Measurements from ENCODE around the gene AIM2.
"Not testable (repeated sequence)": the region's sequence is repeated elsewhere in the genome, so short reads cannot be mapped to it uniquely, and the experiment has no call there.

The AIM2 gene

GRCh38 chr1:159076438-159077119, at the start of gene AIM2:
Gene AIM2 (minus strand): TSS chr1:159076766. CDS start chr1:159073499, 3,267 bp downstream.
- no peak for FAIRE-seq

- no peak for FAIRE-seq
Observed at GRCh38 chr1:159123587-159123986, 47.0 kb upstream of the AIM2 start.

GRCh38 chr1:159122005-159122621, 45.5 kb upstream of the AIM2 start:
- no peak for FAIRE-seq

DNA sequence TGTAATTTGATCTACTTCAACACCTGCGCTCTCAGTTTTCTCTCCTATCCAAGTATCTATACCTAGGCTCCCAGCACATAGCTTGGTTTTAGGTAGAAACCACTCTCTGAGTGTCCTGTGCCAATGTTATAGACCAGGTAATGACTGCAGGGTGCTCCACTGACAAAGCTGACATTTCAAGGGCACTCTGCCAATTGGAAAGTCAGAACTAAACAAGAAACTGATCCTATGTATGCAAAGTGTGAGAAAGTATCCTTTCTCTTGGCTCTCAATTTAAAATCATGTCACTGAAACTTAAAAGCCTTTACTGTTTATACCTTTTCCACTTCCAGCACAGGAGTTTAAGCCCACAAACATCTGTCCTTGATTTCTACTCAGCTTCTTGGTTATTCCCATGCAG, 45.0 kb upstream of the AIM2 start:
- FAIRE-seq = no peak

GRCh38 chr1:159120317-159120716, 43.8 kb upstream of the AIM2 start:
- no peak for FAIRE-seq

GRCh38 chr1:159113596-159114433, 37.2 kb upstream of the AIM2 start:
- no peak for FAIRE-seq

DNA sequence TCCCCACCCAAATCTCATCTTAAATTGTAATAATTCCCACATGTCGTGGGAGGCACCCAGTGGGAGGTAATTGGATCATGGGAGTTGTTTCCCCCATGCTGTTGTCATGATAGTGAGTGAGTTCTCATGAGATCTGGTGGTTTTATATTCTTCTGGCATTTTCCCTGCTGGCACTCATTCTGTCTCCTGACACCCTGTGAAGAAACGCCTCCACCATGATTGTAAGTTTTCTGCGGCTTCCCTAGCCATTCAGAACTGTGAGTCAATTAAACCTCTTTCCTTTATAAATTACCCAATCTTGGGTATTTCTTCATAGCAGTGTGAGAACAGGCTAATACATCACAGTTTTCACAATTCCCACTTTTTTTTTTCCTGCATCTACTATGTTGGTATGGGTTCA, 26.5 kb upstream of the AIM2 start:
- not testable (repeated sequence) for FAIRE-seq

DNA sequence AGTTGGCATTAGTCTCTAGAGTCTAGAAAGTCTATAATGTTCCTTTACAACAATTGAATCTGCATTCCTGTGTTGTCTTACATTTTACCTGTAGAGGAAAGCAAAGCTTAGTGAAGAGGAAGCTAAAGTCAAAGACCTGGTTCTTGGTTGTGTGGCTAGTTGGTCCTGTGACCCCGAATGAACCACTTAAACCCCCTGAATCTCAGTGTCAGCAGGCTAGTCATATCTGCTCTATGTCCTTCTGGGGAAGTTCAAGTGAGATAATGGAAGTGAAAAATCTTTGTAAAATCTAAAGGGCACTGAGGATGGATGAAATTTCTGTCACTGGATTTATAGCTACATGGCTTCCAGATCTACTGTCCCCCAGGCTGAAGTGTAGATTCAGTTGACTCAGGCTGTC, 24.0 kb upstream of the AIM2 start:
- no peak for FAIRE-seq

- FAIRE-seq = no peak
Observed at GRCh38 chr1:159098596-159098995, 22.0 kb upstream of the AIM2 start.

DNA sequence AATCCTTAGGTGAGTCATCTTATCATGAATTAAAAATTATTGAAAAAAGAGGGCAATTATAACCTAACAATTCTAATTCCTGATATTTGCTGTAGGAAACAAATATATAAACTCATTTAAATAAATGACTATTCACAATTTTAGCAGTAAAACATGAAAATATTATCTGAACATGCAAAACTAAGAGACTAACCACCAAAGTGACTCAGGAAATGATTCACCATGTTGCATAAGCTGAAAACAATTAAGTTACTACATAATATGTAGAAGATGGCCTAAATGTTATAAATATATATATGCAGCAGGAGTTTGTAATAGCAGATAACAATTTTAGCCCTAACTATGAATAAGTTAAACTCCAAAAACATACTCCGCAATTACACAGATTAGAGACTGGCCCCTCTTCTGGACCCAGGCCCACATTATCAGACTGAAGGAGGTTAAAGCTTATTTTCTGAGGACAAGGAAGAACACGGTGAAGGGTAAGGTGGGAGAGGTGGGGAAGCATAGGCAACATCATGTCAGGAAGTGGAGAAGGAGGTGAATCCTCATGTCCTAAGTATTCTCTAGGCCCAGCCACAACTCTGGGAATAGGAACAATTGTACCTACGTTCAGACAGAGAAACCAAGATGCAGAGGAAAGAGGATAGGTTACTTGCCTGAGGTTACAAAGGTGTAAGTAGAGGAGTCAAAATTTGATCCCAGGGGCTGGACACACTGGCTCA, 15.6 kb upstream of the AIM2 start:
- FAIRE-seq = no peak

DNA sequence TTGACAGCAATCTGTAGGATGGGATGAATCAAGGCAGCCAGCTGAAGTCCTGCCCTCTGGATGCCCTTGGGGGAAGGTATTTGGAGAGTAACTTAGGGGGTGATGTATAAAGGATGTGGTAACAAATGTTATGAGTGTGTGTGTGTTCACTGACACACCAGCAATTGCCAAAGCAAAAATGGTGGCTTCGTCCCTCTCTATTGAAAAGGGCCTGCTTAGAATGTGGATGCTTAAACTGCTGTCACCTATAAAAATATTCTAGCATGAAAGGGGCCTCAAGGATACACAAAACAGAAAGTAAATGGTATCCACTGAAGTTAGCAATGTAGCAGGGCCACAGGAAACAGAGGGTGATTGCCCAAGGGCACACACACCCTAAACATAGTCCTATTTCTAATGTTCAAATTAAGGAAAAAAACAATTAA, 15.1 kb upstream of the AIM2 start:
- no peak for FAIRE-seq

GRCh38 chr1:159091180-159091560, 14.6 kb upstream of the AIM2 start:
- FAIRE-seq = no peak

DNA sequence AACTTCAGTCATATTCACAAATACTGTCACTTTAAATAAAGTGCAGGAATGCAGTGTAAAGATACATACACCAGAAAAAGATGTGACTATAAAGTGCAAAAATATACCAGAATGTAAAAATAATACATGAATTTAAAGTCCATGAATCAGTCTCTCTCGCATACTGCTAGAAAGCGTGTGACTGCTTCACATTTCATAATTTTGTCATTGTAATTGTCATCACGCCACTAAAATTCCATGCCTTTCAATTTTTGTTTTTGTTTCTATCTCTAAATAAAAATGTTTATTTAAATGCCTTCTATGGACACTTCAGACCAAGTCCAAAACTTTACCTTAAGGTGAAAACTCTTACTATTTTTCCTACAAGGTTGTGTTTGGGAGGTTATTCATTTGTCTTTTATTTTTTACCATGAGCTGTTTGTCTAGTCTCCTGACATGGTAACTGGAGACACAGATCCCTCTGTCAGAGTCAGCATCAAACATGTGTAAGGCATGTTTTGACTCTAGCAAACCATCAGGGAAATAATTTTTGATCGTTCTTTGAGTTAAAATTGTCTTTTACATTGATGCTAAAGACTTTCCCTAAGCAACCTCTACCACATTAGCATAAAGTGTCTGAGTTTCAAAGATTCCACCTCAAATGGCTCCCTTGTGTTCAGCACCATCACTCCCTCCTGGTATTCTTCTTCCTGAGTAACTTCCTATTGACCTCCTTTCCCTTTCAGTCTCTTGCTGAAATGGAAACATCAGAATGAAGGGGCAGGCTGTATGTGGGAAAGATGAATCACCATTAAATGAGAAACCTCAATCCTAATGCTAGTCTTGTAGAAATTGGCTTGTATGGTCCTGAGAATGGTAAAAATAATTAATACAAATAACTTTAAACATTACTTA, 14.0 kb upstream of the AIM2 start:
- FAIRE-seq = no peak

- FAIRE-seq = no peak
Observed at GRCh38 chr1:159089184-159089791, 12.7 kb upstream of the AIM2 start.

DNA sequence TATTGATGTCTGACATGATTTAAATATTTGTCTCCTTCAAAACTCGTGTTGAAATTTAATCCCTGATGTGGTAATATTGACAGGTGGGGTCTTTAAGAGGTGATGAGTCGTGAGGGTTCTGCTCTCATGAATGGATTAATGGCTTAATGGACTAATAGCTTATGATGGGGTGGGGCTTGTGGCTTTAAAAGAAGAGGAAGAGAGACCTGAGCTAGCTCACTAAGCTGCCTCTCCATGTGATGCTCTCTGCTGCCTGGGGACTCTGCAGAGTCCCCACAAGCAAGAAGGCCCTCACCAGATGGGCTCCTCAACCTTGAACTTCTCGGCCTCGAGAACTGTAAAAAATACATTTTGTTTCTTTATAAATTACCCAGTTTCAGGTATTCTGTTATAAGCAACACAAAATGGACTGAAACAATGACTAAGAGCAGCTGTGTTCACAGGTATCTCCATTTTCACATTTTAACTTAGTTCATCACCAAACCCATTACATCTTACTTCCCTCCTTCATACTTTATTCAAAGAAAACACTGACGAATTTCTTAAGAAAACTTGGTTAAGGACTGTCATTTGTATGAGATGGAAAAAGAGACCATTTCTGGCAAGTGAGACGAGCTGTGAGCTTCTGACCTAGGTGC, 12.1 kb upstream of the AIM2 start:
- FAIRE-seq = no peak

DNA sequence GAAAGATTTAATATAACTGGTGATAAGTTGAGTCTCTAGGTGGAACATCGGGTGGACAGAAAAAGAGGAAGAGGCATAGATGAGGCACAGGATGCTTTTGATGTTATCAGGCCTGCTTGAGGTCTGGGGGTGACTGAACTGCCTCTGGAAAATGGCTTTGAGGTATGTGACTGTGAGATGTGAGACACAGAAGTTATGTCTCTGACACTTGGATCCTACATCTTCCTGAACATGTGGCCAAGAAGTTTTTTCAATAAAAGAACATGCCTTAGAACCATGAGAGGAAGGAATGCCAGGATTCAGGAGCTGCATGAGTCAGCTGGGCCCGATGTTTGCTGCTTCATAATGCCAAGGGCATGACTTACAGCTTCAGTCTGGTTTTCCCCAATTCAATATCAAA, 11.5 kb upstream of the AIM2 start:
- FAIRE-seq = no peak

GRCh38 chr1:159084867-159085266, 8.3 kb upstream of the AIM2 start:
- no peak for FAIRE-seq

GRCh38 chr1:159084152-159084551, 7.6 kb upstream of the AIM2 start:
- FAIRE-seq = no peak

DNA sequence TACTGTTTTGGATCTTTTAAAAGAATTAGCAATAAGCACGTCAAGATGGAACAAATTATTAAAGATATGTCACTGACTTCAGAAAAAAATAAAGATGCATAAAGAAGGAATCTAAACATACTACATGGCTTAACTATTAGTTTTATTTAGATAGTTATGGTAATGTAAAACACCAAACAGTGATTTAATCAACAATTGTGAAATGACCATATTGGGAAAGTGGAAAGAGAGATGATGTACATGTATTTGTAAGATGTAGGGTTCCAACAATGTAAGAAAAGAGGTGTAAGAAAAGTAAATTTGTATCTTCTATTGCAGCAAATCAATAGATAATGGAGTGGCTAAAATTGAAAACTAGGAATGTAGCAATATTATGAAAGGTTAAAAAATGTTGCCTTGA, 6.4 kb upstream of the AIM2 start:
- no peak for FAIRE-seq

DNA sequence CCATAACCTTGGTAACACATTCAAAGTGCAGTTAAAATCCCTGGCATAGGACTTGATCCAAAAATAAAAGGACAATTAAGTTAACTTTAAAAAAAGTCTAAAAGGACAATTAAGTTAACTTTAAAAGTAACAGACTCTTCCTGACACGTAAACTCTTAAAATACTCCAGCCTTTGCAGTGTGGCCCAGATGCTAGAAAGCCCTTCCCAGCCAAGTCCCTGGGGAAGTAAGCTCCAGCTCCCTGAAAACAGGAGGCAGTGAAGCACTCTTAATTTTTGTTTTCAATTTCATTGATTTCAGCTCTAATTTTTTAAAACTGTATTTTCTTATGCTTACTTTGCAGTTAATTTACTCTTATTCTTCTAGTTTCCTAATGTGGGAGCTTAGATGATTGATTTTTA, 5.1 kb upstream of the AIM2 start:
- no peak for FAIRE-seq

DNA sequence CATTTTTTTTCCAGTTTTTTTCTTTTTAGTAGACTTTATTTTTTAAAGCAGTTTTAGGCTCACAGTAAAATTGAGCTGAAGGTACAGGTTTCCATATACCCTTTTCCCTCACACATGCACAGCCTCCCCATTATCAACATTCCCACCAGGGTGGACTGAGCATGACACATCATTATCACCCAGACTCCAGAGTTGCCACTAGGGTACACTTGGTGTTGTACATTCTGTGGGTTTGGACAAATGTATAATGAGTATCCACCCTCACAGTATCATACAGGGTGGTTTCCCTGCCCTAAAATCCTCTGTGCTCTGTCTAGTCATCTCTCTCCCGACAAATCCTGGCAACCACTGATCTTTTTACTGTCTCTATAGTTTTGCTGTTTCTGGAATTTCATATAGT, 3.0 kb upstream of the AIM2 start:
- FAIRE-seq = no peak
